ENCODE results near the gene TOMM20. TPM values are rescaled to one million over a fixed set of nuclear protein-coding genes. Genes with fewer than 3 reads are reported as not detected.
"Not testable (repeated sequence)": the region's sequence is repeated elsewhere in the genome, so short reads cannot be mapped to it uniquely, and the experiment has no call there.

Gene TOMM20
- total RNA-seq, 1 experiment from 2014 or later, result 110 TPM

GRCh38 chr1:235108876-235109275 is 19.8 kb downstream of the TOMM20 start:
- DNase-seq (ENCODE audit: low read depth, low spot score), result no peak
- in situ Hi-C loops (cut with HindIII; ENCODE audit: low pct_unique_long_range_greater_than_20kb, low sequenced_read_pairs), result no loop called here

DNA sequence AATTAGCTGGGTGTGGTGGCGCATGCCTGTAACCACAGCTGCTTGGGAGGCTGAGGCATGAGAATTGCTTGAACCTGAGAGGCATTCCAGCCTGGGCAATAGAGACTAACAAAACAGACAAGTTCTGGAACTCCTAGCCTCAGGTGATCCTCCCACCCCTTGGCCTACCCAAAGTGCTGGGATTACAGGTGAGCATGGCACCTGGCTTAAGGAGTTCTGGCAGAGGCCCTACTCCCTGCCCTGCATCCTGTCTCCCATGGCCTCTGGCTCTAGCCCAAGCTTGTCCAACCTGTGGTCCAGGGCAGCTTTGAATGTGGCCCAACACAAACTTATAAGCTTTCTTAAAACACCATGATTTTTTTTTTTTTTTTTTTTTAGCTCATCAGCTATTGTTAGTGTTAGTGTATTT is 20.4 kb downstream of the TOMM20 start:
- in situ Hi-C loops (cut with HindIII; ENCODE audit: low pct_unique_long_range_greater_than_20kb, low sequenced_read_pairs), result no loop called here
- DNase-seq (ENCODE audit: low read depth, low spot score), result no peak

DNA sequence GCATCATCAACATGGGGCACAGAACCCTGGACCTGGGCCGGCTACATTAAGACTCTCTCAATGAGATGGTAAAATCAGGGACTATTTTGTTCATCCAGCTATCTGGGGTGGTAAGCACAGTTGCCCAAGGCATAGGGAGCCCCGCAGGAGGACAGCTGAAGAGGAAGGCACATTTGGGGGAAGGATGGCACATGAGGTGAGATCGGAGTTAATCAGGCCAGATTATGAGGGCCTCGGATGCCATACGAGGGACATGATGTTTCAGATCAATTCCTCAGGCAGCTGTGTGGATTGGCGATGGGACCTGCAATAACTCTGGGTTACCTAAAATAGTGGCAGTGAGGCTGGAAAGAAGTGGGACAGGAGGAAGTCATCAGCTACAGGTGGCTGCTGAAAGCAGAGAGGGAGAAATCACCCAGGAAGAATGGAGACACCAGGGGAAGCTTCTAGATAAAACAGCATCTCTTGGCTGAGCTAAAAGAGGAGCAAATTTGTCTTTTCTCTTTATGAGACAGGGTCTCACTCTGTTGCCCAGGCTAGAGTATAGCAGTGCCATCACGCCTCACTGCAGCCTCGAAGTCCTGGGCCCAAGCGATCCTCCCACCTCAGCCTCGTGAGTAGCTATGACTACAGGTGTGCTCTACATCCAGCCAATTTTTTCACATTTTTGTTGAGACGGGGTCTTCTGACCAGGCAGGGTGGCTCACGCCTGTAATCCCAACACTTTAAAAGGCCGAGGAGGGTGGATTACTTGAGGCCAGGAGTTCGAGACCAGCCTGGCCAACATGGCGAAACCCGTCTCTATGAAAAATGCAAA is 21.1 kb downstream of the TOMM20 start:
- no peak for DNase-seq (ENCODE audit: low read depth, low spot score)
- in situ Hi-C loops (cut with HindIII; ENCODE audit: low pct_unique_long_range_greater_than_20kb, low sequenced_read_pairs), result no loop called here

DNA sequence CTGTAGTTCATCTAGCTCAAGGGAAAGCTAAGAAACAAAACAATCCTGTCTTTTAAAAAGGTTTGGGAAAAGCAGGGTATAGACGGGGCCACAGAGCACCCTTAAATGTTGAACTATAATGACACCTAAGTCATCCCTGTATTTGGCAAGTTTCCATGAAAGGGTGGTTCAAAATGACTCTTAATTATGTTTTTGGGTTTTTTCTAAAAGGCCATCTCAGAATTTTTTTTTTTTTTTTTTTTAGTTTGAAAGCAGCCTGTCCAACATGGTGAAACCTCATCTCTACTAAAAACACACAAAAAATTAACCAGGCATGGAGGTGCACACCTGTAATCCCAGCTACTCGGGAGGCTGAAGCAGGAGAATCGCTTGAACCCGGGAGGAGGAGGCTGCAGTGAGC is 22.2 kb downstream of the TOMM20 start:
- in situ Hi-C loops (cut with HindIII; ENCODE audit: low pct_unique_long_range_greater_than_20kb, low sequenced_read_pairs), result no loop called here
- DNase-seq (ENCODE audit: low read depth, low spot score), result no peak

GRCh38 chr1:235105051-235106043 is 23.3 kb downstream of the TOMM20 start:
- DNase-seq (ENCODE audit: low read depth, low spot score), result peak; percentile 79
- in situ Hi-C loops (cut with HindIII; ENCODE audit: low pct_unique_long_range_greater_than_20kb, low sequenced_read_pairs), result no loop called here

- in situ Hi-C loops (cut with HindIII; ENCODE audit: low pct_unique_long_range_greater_than_20kb, low sequenced_read_pairs), result no loop called here
- no peak for DNase-seq (ENCODE audit: low read depth, low spot score)
Measured at GRCh38 chr1:235102993-235103411, 25.6 kb downstream of the TOMM20 start.

GRCh38 chr1:235102259-235102582 is 26.4 kb downstream of the TOMM20 start:
- in situ Hi-C loops (cut with HindIII; ENCODE audit: low pct_unique_long_range_greater_than_20kb, low sequenced_read_pairs), result no loop called here
- DNase-seq (ENCODE audit: low read depth, low spot score), result no peak

DNA sequence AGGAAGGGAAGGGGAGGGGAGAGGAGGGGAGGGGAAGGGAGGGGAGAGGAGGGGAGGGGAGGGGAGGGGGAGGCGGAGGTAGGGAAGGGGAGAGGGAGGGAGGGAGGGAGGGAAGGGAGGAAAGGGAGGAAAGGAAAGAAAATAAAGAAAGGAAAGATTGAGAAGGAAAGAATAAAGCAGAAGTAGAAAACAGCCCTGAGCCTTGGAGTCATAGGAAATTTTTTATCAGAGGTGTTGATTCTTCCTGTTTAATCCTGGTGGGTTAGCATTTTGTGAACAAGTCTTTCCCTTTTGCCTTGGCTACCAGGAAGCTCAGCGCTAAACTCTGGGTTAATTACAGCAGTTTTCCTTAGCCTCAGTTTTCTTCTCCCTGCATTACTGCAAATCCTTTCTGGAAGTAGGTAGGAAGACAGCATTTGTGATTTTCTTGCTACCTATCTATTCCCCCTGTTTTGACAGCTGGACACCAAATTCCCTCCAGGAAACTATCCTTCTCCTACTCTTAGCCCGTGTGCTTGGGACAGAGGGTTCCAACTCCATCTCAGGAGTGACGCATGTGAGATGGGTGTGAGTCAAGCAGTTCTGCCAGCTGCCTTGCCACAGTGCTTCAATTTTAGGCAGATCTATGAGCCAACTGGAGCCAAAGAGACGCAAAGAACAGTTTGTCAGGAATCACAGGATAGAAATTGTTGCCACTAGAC is 26.9 kb downstream of the TOMM20 start:
- in situ Hi-C loops (cut with HindIII; ENCODE audit: low pct_unique_long_range_greater_than_20kb, low sequenced_read_pairs), result no loop called here
- no peak for DNase-seq (ENCODE audit: low read depth, low spot score)

GRCh38 chr1:235100194-235100772 is 28.4 kb downstream of the TOMM20 start:
- in situ Hi-C loops (cut with HindIII; ENCODE audit: low pct_unique_long_range_greater_than_20kb, low sequenced_read_pairs), result no loop called here
- no peak for DNase-seq (ENCODE audit: low read depth, low spot score)

DNA sequence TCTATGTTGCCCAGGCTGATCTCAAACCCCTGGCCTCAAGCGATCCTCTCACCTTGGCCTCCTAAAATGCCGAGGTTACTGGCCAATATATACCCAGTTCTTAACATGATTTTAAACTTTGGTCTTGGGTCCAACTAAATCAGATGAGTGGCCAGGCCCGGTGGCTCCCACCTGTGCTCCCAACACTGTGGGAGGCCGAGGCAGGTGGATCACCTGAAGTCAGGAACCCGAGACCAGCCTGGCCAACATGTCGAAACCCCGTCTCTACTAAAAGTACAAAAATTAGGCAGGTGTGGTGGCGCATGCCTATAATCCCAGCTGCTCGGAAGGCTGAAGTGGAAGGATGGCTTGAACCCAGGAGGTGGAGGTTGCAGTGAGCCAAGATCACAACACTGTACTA is 29.6 kb downstream of the TOMM20 start:
- in situ Hi-C loops (cut with HindIII; ENCODE audit: low pct_unique_long_range_greater_than_20kb, low sequenced_read_pairs), result no loop called here

DNA sequence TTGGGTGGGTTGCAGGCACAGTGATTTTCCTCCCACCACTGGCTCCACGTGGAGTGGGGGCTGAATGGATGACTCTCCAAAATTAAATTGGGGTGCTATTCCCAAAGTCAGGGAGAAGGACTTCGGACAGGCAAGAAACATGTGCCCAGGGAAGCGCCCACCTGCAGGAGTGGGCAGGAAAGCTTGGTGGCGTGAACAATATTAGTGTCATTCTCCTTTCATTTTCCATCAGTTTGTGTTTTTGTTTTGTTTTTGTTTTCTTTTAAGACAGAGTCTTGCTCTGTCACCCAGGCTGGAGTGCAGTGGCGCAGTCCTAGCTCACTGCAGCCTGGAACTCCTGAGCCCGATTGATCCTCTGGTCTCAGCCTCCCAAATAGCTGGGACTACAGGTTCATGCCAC is 30.1 kb downstream of the TOMM20 start:
- DNase-seq (ENCODE audit: low read depth, low spot score), result no peak
- in situ Hi-C loops (cut with HindIII; ENCODE audit: low pct_unique_long_range_greater_than_20kb, low sequenced_read_pairs), result no loop called here

More for the DNA sequence above, 29.6 kb downstream of the TOMM20 start:
- DNase-seq (ENCODE audit: low read depth, low spot score), result no peak

DNA sequence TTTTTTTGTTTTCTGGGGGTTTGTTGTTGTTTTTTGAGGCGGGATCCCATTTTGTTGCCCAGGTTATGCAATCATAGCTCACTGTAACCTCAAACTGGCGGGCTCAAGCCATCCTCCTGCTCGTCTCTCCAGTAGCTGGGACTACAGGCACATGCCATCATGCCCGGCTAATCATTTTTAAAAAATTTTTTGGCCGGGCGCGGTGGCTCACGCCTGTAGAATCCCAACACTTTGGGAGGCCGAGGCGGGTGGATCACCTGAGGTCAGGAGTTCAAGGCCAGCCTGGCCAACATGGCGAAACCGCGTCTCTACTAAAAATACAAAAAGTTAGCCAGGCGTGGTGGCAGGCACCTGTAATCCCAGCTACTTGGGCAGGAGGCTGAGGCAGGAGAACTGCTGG is 31.1 kb downstream of the TOMM20 start:
- in situ Hi-C loops (cut with HindIII; ENCODE audit: low pct_unique_long_range_greater_than_20kb, low sequenced_read_pairs); DNase-seq (ENCODE audit: low read depth, low spot score): not testable (repeated sequence)

DNA sequence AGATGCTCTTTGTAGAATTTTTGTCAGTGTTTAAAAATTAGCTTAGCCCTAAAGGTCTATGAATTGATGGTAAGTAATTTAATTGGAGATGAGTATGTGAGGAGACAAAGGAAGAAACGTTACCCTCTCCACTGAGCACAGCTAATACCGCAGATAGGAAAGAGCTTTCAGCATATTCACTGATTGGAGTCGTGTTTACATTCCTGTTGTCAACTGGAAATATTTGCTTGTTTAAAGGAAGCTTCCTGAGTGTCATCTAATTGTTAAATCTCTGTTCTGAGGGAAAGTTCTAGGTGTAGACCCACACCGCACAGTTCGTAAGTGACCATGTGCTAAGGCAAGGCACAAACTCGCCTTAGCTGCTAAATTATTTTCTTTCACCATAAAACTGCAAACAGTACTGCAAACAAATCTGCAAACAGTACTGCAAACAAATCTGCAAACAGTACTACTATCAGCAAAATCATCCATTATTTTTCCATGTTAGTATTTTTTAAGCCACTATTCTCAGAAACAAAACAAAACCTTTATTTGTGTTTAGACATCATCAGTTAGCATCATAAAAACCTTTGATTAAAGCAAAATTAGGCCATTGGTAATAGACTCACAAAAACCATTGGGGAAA is 32.6 kb downstream of the TOMM20 start:
- in situ Hi-C loops (cut with HindIII; ENCODE audit: low pct_unique_long_range_greater_than_20kb, low sequenced_read_pairs), result no loop called here
- no peak for DNase-seq (ENCODE audit: low read depth, low spot score)

DNA sequence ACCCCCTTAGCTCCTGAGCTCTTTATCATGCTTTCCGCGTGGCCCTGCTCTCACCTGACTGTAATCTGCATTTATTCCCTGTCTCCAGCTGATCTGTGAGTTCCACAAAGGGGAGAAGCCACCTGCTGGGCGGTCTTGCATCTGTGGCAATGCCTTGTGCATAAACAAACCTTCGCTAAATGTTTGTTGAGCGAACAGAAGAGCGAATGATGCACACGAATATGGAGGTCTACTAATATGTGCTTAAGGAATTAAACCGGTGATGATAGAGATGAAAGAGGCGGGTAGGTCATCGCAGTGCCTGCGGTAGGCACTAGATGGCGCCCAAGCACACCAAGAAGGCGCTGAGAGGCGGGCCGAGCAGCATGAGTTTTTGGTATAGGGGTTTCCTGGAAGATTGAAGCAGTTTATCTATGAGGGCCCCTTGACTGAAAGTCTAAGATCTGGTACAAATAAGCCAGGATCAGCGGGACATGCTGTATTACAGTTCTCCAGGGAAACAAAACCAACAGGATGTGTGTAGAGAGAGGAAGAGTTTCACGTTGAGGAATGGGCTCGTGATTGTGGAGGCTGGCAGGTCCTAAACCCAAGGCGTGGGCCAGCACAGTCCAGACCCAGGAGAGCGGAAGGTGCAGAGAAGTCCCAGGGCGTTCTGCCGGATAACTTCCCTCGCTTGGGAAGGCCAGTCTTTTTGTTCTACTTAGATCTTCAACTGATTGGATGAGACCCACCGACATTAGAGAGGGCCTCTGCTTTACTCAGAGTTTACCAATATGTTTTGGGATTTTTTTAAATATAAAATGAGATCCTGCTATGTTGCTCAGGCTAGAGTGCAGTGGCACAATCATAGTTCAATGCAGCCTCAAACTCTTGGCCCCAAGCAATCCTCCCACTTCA is 34.7 kb downstream of the TOMM20 start:
- DNase-seq (ENCODE audit: low read depth, low spot score), result peak; percentile 71
- in situ Hi-C loops (cut with HindIII; ENCODE audit: low pct_unique_long_range_greater_than_20kb, low sequenced_read_pairs), result no loop called here

DNA sequence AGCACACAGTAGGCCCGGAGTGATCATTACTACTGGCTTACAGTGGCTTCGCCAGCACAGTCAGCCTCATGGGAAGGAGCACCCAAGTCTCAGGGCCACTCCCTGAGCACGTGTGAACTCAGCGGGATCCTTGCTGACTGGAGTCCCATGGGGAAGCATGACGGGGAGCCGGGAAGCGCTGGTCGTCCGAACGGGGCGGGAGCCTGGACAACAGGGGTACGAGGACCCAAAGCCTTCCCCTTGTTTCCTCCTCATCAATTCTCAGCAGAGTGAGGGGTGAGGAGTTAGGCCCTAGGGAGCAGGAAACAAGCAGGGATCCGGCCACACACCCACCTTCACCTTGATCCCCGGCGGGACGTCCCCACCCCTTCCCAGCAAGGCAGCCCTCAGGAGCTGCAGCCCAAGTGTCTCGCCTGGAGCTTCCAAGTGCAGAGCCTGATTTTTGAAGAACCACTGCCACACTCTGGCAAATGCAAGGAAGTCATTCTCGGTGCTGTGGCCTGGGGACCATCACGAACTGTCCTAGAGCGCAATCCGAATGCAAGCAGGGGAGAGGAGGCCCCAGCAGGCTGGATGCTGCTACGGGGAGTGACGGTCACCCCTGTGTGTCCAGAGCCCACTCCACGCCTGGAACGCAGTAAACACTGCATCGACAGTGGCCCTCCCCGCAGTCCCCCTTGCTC is 35.5 kb downstream of the TOMM20 start:
- DNase-seq (ENCODE audit: low read depth, low spot score), result peak; percentile 45
- in situ Hi-C loops (cut with HindIII; ENCODE audit: low pct_unique_long_range_greater_than_20kb, low sequenced_read_pairs), result no loop called here

DNA sequence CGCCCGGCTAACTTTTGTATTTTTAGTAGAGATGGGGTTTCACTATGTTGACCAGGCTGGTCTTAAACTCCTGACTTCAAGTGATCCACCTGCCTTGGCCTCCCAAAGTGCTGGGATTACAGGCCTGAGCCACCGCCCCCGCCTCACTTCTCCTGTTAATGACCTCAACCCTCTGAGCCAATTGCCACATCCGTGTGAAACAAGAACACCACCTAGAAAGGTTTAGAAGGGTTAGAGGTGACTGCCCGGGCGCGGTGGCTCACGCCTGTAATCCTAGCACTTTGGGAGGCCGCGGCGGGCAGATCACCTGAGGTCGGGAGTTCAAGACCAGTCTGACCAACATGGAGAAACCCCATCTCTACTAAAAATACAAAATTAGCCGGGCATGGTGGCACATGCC is 36.2 kb downstream of the TOMM20 start:
- DNase-seq (ENCODE audit: low read depth, low spot score); in situ Hi-C loops (cut with HindIII; ENCODE audit: low pct_unique_long_range_greater_than_20kb, low sequenced_read_pairs): not testable (repeated sequence)
